Small intestine (tissue), 7 donors: ENCODE results near the gene TMEM129. TPM values are rescaled to one million over a fixed set of nuclear protein-coding genes. Genes with fewer than 3 reads are reported as not detected.

Source experiments
- DNase-seq, 2 donors: peaks; one replicate each; pipeline versions ENCODE4 v3.0.0 to v3.0.0-alpha.2; 2013
- FAIRE-seq: peaks from 2 replicates; lab custom pipeline; 2012; peaks lifted over from hg19 to GRCh38; lab: Jason Lieb, UNC
- H3K27ac ChIP-seq, 3 donors: one replicate each; pipeline ENCODE4 v1.5.1; 2013; ENCODE audit warnings: low read length in 2 of 3, mild to moderate bottlenecking in 2 of 3, control low read depth in 1 of 3, inconsistent platforms in 1 of 3, low read depth in 1 of 3, moderate library complexity in 1 of 3
- H3K27me3 ChIP-seq, 3 donors: one replicate each; pipeline ENCODE4 v1.6.1; 2013; ENCODE audit warnings: low read length in 3 of 3, inconsistent platforms in 1 of 3; ENCODE audit not compliant: control insufficient read depth in 3 of 3, insufficient read depth in 3 of 3
- H3K36me3 ChIP-seq, 3 donors: one replicate each; pipeline ENCODE4 v1.6.1; 2013; ENCODE audit warnings: low read length in 3 of 3, inconsistent platforms in 1 of 3, low read depth in 1 of 3, mild to moderate bottlenecking in 1 of 3, moderate library complexity in 1 of 3; ENCODE audit not compliant: control insufficient read depth in 3 of 3, insufficient read depth in 2 of 3
- H3K4me1 ChIP-seq, 3 donors: one replicate each; pipeline ENCODE4 v1.6.1; 2013; ENCODE audit warnings: low read length in 2 of 3, inconsistent platforms in 1 of 3, low read depth in 1 of 3, mild to moderate bottlenecking in 1 of 3, moderate library complexity in 1 of 3; ENCODE audit not compliant: control insufficient read depth in 3 of 3, insufficient read depth in 2 of 3
- H3K4me3 ChIP-seq, 3 donors: one replicate each; pipeline ENCODE4 v1.5.1; 2013; ENCODE audit warnings: low read length in 3 of 3, control low read depth in 1 of 3, inconsistent platforms in 1 of 3, low read depth in 1 of 3, mild to moderate bottlenecking in 1 of 3, moderate library complexity in 1 of 3
- H3K9me3 ChIP-seq, 2 donors: one replicate each; pipeline ENCODE4 v1.6.1; 2013; ENCODE audit warnings: low read depth in 1 of 2, low read length in 1 of 2; ENCODE audit not compliant: control insufficient read depth in 2 of 2, insufficient read depth in 1 of 2
- WGBS, 3 donors: extraction: QIAGEN DNeasy Blood & Tissue Kit; methylation state at CpG; one replicate each; pipeline ENCODE4 v1.1.7; 2013; 5-methylcytosine and 5-hydroxymethylcytosine counted together
- polyA plus RNA-seq, 4 donors: library from polyadenylated mRNA; stranded (reverse) in 3 of 4; unstranded in 1 of 4; fragments of 200-250 nt in 3 of 4; fragments of 120-200 nt in 1 of 4; gene quantifications; one replicate each; pipeline versions ENCODE4 v1.2.1 to v1.2.3, GENCODE V29; 2013
- donor health status: healthy with polysubstance abuse.
- donor health status: control.
- donor health status: control.
- donor health status: Bipolar disorder and iron deficiency.
- donor health status: healthy.

The TMEM129 gene
- polyA plus RNA-seq, 4 donors, result 18.6 to 47.2 (median 26.0) TPM

DNA sequence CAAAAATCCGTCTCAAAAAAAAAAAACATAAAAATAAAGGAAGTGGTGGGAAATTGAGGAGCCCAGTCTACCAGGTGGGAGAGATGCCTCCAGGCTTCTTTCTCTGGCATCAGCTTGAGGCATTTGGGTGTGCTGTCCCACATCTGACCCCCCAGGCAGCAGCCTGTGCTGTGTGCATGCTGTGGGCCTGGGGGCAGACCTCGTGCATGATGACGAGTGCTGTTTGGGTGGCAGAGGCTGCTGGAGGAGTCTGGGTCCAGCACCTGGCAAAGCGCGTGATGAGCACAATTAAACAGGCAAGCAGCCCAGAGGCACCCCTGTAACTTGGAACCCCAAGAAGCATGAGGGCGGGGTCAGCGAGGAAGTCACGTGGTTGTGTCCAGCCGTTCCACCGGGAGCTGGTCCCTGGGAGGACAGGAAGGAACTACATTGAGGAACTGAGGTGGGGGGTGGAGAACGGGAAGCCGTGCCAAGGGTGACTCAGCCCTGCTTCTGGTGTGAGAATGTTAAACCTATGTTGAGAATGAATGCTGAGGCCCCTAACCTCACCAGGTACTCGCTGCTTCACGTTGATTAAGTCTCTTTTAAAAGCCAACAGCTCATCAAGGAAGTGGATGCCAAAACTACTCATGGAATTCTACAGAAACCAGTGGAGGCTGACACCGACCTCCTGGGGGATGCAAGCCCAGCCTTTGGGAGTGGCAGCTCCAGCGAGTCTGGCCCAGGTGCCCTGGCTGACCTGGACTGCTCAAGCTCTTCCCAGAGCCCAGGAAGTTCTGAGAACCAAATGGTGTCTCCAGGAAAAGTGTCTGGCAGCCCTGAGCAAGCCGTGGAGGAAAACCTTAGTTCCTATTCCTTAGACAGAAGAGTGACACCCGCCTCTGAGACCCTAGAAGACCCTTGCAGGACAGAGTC, 6.3 kb upstream of the TMEM129 start:
- FAIRE-seq (no peak), DNase-seq (peak in 1 of 2 donors; percentile 79)
- Histone ChIP-seq H3K9me3 (no peaks in the 10 kb centered on the region), H3K4me1 (peaks cover 0 to 10% (median under 1%) of the 10 kb centered on the region in 3 donors), H3K4me3 (no peak overlapping the region), H3K36me3 (peaks cover 0 to 68% (median 0%) of the 10 kb centered on the region in 3 donors), H3K27ac (peak overlapping the region in 2 of 3 donors; percentile 71 to 72), H3K27me3 (no peaks in the 10 kb centered on the region)
- WGBS, 3 donors, result 32 to 61% (median 34%) methylated on average over 18 of the region's 18 CpGs

GRCh38 chr4:1726146-1726934, 5.2 kb upstream of the TMEM129 start:
- Histone ChIP-seq H3K36me3 (peaks cover 0 to 63% (median 0%) of the 10 kb centered on the region in 3 donors), H3K4me1 (peaks cover 0 to 16% (median 3%) of the 10 kb centered on the region in 3 donors), H3K27ac (peak overlapping the region in 2 of 3 donors; percentile 20 to 22), H3K9me3 (no peaks in the 10 kb centered on the region), H3K4me3 (no peak overlapping the region), H3K27me3 (no peaks in the 10 kb centered on the region)
- 47 to 54% (median 49%) methylated on average over 17 of the region's 17 CpGs for WGBS, 3 donors
- DNase-seq (peak; percentile 91 to 93), FAIRE-seq (no peak)

- Histone ChIP-seq H3K4me1 (peaks cover 0 to 16% (median 3%) of the 10 kb centered on the region in 3 donors), H3K27me3 (no peaks in the 10 kb centered on the region), H3K27ac (no peak overlapping the region), H3K36me3 (peaks cover 0 to 57% (median 0%) of the 10 kb centered on the region in 3 donors), H3K4me3 (no peak overlapping the region), H3K9me3 (no peaks in the 10 kb centered on the region)
- DNase-seq, result no peak
- FAIRE-seq, result no peak
- 91 to 94% (median 94%) methylated on average over 10 of the region's 10 CpGs for WGBS, 3 donors
These were observed 4.4 kb upstream of the TMEM129 start for GRCh38 chr4:1725521-1725920.

- peaks cover 3 to 24% (median 6%) of the 10 kb centered on the region in 3 donors for H3K4me1 ChIP-seq
- peak overlapping the region in 1 of 3 donors; percentile 7 for H3K4me3 ChIP-seq
- peaks cover 0 to 52% (median 0%) of the 10 kb centered on the region in 3 donors for H3K36me3 ChIP-seq
- H3K27me3 ChIP-seq, result no peaks in the 10 kb centered on the region
- WGBS, 3 donors, result 62 to 76% (median 67%) methylated on average over 12 of the region's 12 CpGs
- peak overlapping the region in 2 of 3 donors; percentile 69 to 97 for H3K27ac ChIP-seq
- DNase-seq, result no peak
- no peaks in the 10 kb centered on the region for H3K9me3 ChIP-seq
- FAIRE-seq, result no peak
These were observed 2.1 kb upstream of the TMEM129 start for GRCh38 chr4:1723131-1723801.

- Histone ChIP-seq H3K9me3 (no peaks in the 10 kb centered on the region), H3K4me1 (peaks cover 3 to 24% (median 6%) of the 10 kb centered on the region in 3 donors), H3K4me3 (peak overlapping the region in 2 of 3 donors; percentile 42 to 65), H3K36me3 (peaks cover 0 to 52% (median 0%) of the 10 kb centered on the region in 3 donors), H3K27ac (peak overlapping the region in 2 of 3 donors; percentile 69 to 97), H3K27me3 (no peaks in the 10 kb centered on the region)
- DNase-seq (no peak), FAIRE-seq (no peak)
- WGBS, 3 donors, result 41 to 56% (median 49%) methylated on average over 18 of the region's 18 CpGs
These were observed 1.5 kb upstream of the TMEM129 start for GRCh38 chr4:1722551-1723118.

DNA sequence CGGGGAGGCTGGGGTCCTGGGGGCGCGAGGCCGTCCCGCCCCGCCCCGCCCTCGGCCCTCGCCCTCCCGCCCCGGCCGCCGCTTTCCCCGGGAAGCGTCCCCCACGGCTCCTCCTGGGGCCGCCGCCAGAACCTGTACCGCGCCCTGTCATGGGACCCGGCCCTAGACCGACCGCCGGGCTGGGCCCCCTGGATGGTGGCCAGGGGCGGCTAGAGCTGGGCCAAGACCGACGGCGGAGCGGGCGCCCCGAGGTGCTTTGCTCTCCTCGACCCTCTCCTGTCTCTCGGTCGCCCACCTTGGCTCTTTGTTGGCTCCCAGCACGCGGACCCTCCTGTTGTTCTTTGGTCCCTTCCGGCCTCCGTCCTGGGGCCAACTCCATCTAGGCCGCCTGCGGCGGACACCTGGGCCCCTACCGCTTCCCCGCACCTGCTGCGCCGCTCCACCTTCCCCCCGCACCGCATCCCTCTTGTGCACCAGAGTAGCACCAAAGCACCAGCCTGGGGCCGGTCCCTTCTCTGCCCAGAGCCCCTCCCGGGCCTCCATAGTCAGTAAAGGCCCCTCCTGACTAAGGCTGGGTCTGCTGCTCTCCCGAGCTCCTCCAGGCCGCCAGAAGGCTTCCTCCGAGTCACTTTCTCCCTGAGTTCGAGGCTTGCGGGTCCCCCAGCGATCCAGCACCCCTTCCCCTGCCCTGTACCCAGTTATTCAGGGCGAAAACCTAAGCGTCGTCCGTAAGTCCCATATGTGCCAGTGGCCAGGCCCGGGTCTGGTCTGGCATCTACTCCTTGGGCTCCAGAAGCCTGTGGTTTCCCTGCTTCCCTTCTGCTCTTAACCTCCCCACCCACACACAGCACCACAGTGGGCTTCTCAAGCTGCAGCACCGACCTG, 785 bp upstream of the TMEM129 start:
- WGBS, 3 donors, result 3 to 5% (median 4%) methylated on average over 39 to 61 of the region's 61 CpGs
- H3K27me3 ChIP-seq, result no peaks in the 10 kb centered on the region
- peak in 1 of 2 donors; percentile 28 for DNase-seq
- peak overlapping the region in 1 of 3 donors; percentile 97 for H3K27ac ChIP-seq
- peak overlapping the region; percentile 42 to 65 (median 51) for H3K4me3 ChIP-seq
- no peaks in the 10 kb centered on the region for H3K9me3 ChIP-seq
- H3K4me1 ChIP-seq, result peaks cover 3 to 24% (median 6%) of the 10 kb centered on the region in 3 donors
- no peak for FAIRE-seq
- peaks cover 0 to 52% (median 3%) of the 10 kb centered on the region in 3 donors for H3K36me3 ChIP-seq
